GM12892 (cell line): Measurements from ENCODE around the gene S100A14.

ENCODE experiments used
- POLR2AphosphoS5 ChIP-seq: IDR thresholded peaks from 2 replicates; pipeline ENCODE4 v1.6.1; 2011; ENCODE audit warnings: low read depth, low read length, control low read depth
- TAF1 ChIP-seq: IDR thresholded peaks from 2 replicates; pipeline ENCODE4 v1.6.1; 2011; ENCODE audit warnings: low read depth, mild to moderate bottlenecking, control low read depth, low read length, borderline replicate concordance

DNA sequence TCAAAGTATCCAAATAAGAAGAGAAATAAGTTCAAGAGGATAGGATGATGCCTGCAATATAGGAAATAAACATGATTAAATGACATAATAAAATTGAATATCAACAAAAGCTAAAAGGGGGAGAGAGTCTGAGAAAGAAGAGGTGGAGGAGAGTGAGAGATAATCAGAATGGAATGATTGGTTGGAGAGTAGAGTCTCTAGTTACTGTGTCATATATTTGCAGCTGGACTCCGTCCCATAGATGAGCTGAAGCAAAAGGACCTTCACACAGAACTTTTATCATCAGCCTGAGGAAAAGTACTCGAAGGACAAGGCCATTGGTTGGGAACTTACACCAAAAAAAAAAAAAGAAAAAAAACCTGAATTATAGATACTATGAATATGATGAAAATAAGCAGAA is 27.6 kb downstream of the S100A14 start:
- TF ChIP-seq TAF1 (no peak), POLR2AphosphoS5 (no peak)
